22Rv1 (cell line): ENCODE data around the gene RPL7A.
A peak's percentile ranks its signal among the peaks of the same experiment; 100 is the strongest.

Source experiments
- H3K27ac ChIP-seq: fragments of 450-650 bp; 2 replicates; pipeline ENCODE4 v1.5.1; 2017
- CTCF ChIP-seq: fragments of 450-650 bp; IDR thresholded peaks from 2 replicates; pipeline ENCODE4 v1.5.1; 2017; ENCODE audit warnings: mild to moderate bottlenecking
- ZFX ChIP-seq: fragments of 450-650 bp; IDR thresholded peaks from 2 replicates; pipeline ENCODE4 v1.6.1; 2017; ENCODE audit warnings: antibody characterized with exemption, borderline replicate concordance

RPL7A gene

DNA sequence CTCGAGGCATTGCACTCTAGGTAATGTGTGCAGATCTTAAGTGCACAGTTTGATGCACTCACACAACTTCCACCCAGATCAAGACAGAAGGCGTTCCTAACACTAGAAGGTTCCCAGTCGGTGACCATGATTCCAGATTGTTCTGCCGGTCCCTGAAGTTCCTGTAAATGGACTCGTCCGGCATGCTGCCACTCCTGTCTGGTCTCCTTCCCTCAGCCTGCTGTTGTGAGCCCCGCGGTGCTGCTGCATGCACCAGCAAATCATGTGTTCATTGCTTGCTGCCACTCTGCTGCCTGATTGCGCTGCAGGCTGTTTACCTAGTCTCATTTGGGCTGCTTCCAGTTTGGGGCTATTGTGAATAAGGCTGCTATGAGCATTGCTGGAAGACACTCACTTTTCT lies 39.7 kb downstream of the RPL7A start:
- TF ChIP-seq ZFX (no peak), CTCF (no peak)

DNA sequence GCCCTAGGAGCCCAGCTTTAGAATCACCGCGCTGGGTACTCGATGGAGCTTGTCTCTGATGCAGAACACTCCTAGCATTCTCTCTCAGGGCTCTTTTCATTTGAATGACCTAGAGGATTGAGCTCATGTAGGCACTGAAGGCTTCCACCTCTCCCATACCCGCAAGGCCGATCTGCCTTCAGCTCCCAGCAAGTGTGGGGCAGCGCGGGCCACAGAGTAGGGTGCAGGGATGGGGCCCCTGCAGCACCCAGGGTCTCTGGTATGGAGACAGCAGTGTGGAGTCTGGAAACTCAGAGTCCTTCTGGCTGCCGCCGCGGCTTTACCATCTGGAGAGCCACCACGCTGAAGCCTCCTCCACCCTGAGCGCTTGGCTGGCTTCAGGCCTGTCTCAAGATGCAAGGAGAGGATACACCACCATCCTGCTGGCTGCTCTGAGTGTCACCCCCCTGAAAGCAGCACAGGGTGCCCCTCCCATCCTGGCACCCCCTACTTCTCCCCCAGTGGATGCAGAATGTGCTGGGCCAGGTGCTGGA lies 41.1 kb downstream of the RPL7A start:
- TF ChIP-seq CTCF (no peak), ZFX (no peak)

More for the DNA sequence above, 39.7 kb downstream of the RPL7A start:
- peak overlapping the region; percentile 56 for H3K27ac ChIP-seq

GRCh38 chr9:133389562-133389961 lies 41.5 kb downstream of the RPL7A start:
- H3K27ac ChIP-seq = no peak overlapping the region
- TF ChIP-seq ZFX = no peak
- TF ChIP-seq CTCF = no peak

More for the DNA sequence above, 41.1 kb downstream of the RPL7A start:
- no peak overlapping the region for H3K27ac ChIP-seq

DNA sequence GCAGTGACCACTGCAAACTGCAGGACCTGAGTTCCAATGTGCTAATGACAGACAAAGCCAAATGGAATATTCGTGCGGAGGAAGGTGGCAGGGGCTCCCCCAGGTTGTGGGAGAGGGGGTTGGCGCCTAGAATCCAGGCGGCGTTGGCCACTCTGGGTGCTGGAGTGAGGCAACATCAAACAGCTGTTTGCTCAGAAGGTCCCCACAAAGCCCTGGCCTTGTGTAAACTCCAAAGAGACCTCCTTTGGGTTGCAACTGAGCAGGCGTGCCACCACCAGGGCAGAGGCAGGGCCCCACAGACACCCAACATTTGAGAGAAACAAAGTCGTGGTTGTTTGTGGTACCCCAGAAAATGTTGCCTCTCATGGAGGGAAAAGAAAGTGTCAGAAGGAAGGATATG lies 42.7 kb downstream of the RPL7A start:
- H3K27ac ChIP-seq = no peak overlapping the region
- TF ChIP-seq ZFX (no peak), CTCF (no peak)

GRCh38 chr9:133391449-133391848 lies 43.4 kb downstream of the RPL7A start:
- H3K27ac ChIP-seq = peak overlapping the region; percentile 38; the same call in 1 of the 2 replicates

GRCh38 chr9:133392308-133392707 lies 44.3 kb downstream of the RPL7A start:
- H3K27ac ChIP-seq = peak overlapping the region; percentile 38; the same call in 1 of the 2 replicates

GRCh38 chr9:133393399-133393798 lies 45.4 kb downstream of the RPL7A start:
- H3K27ac ChIP-seq = no peak overlapping the region

GRCh38 chr9:133394687-133395271 lies 46.8 kb downstream of the RPL7A start:
- TF ChIP-seq CTCF (no peak), ZFX (no peak)
- H3K27ac ChIP-seq = no peak overlapping the region

More at GRCh38 chr9:133393399-133393798, 45.4 kb downstream of the RPL7A start:
- no peak for TF ChIP-seq ZFX
- TF ChIP-seq CTCF = no peak
